ENCODE data around the gene RRAD.
"Not testable (repeated sequence)": the region's sequence is repeated elsewhere in the genome, so short reads cannot be mapped to it uniquely, and the experiment has no call there.

Gene RRAD

DNA sequence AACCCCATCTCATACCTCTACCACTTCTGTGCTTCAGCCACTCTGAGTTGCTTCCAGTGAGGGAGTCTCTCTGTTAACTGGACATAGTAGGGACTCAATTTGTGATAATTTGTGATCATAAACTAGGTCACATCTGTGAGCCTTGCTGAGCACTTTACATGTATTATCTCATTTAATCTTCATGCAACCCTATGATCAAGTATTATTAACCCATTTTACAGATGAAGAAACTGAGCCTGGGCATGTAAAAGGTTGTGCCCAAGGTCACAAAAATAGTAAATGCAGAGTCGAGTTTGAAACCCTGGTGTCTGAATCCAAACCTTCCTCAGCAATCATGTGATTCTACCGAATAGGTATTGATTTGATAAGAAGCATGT lies 26.4 kb downstream of the RRAD start:
- TF ChIP-seq, protein P1, sequence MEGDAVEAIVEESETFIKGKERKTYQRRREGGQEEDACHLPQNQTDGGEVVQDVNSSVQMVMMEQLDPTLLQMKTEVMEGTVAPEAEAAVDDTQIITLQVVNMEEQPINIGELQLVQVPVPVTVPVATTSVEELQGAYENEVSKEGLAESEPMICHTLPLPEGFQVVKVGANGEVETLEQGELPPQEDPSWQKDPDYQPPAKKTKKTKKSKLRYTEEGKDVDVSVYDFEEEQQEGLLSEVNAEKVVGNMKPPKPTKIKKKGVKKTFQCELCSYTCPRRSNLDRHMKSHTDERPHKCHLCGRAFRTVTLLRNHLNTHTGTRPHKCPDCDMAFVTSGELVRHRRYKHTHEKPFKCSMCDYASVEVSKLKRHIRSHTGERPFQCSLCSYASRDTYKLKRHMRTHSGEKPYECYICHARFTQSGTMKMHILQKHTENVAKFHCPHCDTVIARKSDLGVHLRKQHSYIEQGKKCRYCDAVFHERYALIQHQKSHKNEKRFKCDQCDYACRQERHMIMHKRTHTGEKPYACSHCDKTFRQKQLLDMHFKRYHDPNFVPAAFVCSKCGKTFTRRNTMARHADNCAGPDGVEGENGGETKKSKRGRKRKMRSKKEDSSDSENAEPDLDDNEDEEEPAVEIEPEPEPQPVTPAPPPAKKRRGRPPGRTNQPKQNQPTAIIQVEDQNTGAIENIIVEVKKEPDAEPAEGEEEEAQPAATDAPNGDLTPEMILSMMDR (IDR thresholded peaks at IDR 0.05; ENCODE audit: insufficient read depth, low read length, poor library complexity, severe bottlenecking): no peak
- Histone ChIP-seq H3K27me3 (replicated peaks; ENCODE audit: control insufficient read depth, insufficient read depth, low read length) (no peaks in the 10 kb centered on the region; the same call in 1 of the 2 replicates), H3K36me3 (ENCODE audit: control insufficient read depth, insufficient read depth, low read length) (no peaks in the 10 kb centered on the region), H3K4me3 (replicated peaks; ENCODE audit: low read depth, low read length) (no peak overlapping the region)
- no peak for DNase-seq (ENCODE audit: extremely low read depth, insufficient read length)

GRCh38 chr16:66898207-66898606 lies 27.1 kb downstream of the RRAD start:
- H3K4me3 ChIP-seq (replicated peaks; ENCODE audit: low read depth, low read length): no peak overlapping the region
- TF ChIP-seq, protein P1 (IDR thresholded peaks at IDR 0.05; ENCODE audit: insufficient read depth, low read length, poor library complexity, severe bottlenecking): no peak
- DNase-seq (ENCODE audit: extremely low read depth, insufficient read length): no peak
- no peaks in the 10 kb centered on the region; the same call in 1 of the 2 replicates for H3K27me3 ChIP-seq (replicated peaks; ENCODE audit: control insufficient read depth, insufficient read depth, low read length)
- no peaks in the 10 kb centered on the region for H3K36me3 ChIP-seq (ENCODE audit: control insufficient read depth, insufficient read depth, low read length)

GRCh38 chr16:66896682-66897081 lies 28.7 kb downstream of the RRAD start:
- not testable (repeated sequence) for H3K36me3 ChIP-seq (ENCODE audit: control insufficient read depth, insufficient read depth, low read length); H3K4me3 ChIP-seq (replicated peaks; ENCODE audit: low read depth, low read length); H3K27me3 ChIP-seq (replicated peaks; ENCODE audit: control insufficient read depth, insufficient read depth, low read length); DNase-seq (ENCODE audit: extremely low read depth, insufficient read length)

GRCh38 chr16:66895999-66896398 lies 29.3 kb downstream of the RRAD start:
- Histone ChIP-seq H3K27me3 (replicated peaks; ENCODE audit: control insufficient read depth, insufficient read depth, low read length) (no peaks in the 10 kb centered on the region), H3K36me3 (ENCODE audit: control insufficient read depth, insufficient read depth, low read length) (no peaks in the 10 kb centered on the region; the same call in none of the 2 replicates), H3K4me3 (replicated peaks; ENCODE audit: low read depth, low read length) (no peak overlapping the region)
- TF ChIP-seq, protein P1 (IDR thresholded peaks at IDR 0.05; ENCODE audit: insufficient read depth, low read length, poor library complexity, severe bottlenecking): no peak
- no peak for DNase-seq (ENCODE audit: extremely low read depth, insufficient read length)

- Histone ChIP-seq H3K4me3 (replicated peaks; ENCODE audit: low read depth, low read length) (no peak overlapping the region), H3K36me3 (ENCODE audit: control insufficient read depth, insufficient read depth, low read length) (no peaks in the 10 kb centered on the region; the same call in none of the 2 replicates), H3K27me3 (replicated peaks; ENCODE audit: control insufficient read depth, insufficient read depth, low read length) (no peaks in the 10 kb centered on the region)
- TF ChIP-seq, protein P1 (IDR thresholded peaks at IDR 0.05; ENCODE audit: insufficient read depth, low read length, poor library complexity, severe bottlenecking): no peak
- no peak for DNase-seq (ENCODE audit: extremely low read depth, insufficient read length)
Observed at GRCh38 chr16:66895689-66895979, 29.7 kb downstream of the RRAD start.

DNA sequence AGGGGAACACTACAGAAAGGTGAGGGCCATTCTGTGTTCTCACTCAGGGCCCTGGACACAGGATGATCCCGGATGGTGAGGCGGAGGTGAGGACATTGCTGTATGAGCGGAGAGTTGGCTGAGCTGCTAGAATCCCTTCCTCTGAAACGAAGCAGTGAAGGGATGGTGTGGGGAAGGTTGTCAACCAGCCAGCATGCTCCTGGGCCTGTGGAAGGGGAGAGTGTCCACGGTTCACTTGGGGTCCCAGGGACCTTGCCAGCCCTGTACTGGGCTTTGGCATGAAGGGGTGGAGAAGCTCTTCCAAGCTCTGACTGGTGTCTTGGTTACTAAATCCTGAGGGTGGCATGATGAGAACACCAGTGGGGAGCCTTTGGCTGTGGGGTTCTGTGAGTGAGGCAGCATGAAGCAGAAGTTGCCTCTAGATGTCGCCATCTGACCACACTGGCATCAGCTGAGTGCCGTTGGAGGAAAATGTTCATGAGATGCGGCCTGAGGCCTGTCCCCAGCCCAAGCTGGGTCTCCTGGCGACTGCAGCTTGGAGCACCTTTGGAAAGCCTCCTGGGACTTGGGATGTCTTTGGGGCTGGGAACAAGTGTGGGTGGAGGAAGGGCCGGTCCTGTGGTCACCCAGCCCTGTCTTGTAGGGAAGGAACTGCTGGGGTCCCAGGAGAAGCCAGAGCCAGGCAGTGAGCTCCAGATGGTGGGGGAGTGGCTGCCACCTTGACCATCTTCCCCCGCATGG lies 30.2 kb downstream of the RRAD start:
- no peaks in the 10 kb centered on the region; the same call in none of the 2 replicates for H3K36me3 ChIP-seq (ENCODE audit: control insufficient read depth, insufficient read depth, low read length)
- no peak for DNase-seq (ENCODE audit: extremely low read depth, insufficient read length)

More for the DNA sequence above, 30.2 kb downstream of the RRAD start:
- TF ChIP-seq, protein P1 (IDR thresholded peaks at IDR 0.05; ENCODE audit: insufficient read depth, low read length, poor library complexity, severe bottlenecking): peak; percentile 92
- Histone ChIP-seq H3K4me3 (replicated peaks; ENCODE audit: low read depth, low read length) (no peak overlapping the region), H3K27me3 (replicated peaks; ENCODE audit: control insufficient read depth, insufficient read depth, low read length) (no peaks in the 10 kb centered on the region)

All from GM06990 (cell line).